ENCODE results near the gene VASH1.

DNA sequence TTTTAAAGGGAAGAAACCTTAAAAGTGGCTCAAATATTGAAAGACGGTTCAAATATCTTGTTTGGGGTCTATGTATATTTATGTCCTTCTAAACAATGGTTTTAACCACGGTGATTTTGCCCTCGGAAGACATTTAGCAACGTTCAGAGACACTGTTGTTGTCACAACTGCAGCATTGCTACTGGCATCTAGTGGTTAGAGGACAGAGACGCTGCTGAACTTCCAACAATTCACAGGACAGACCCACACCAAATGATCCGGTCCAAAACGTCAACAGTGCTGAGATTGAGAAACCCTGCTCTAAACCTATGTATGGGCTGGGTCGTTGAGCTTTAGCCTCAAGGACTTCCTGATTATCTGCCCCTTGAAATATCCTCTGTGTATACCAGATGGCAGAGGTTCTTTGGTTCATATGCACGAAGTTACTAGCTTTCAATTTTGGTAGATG lies 49.7 kb downstream of the VASH1 start:
- TF ChIP-seq YY1 (IDR thresholded peaks at IDR 0.05; ENCODE audit: insufficient read depth, insufficient read length) (no peak), ZNF274 (IDR thresholded peaks at IDR 0.05; ENCODE audit: low read depth, low read length) (no peak), SUZ12 (IDR thresholded peaks at IDR 0.05; ENCODE audit: extremely low read depth, insufficient read depth, insufficient read length) (no peak)
